ENCODE results near the gene PLCL2. TPM values are rescaled to one million over a fixed set of nuclear protein-coding genes. Genes with fewer than 3 reads are reported as not detected.
"Not testable (repeated sequence)": the region's sequence is repeated elsewhere in the genome, so short reads cannot be mapped to it uniquely, and the experiment has no call there.

PLCL2 gene
- total RNA-seq, 1 donor from 2014 or later, result 11.3 TPM

DNA sequence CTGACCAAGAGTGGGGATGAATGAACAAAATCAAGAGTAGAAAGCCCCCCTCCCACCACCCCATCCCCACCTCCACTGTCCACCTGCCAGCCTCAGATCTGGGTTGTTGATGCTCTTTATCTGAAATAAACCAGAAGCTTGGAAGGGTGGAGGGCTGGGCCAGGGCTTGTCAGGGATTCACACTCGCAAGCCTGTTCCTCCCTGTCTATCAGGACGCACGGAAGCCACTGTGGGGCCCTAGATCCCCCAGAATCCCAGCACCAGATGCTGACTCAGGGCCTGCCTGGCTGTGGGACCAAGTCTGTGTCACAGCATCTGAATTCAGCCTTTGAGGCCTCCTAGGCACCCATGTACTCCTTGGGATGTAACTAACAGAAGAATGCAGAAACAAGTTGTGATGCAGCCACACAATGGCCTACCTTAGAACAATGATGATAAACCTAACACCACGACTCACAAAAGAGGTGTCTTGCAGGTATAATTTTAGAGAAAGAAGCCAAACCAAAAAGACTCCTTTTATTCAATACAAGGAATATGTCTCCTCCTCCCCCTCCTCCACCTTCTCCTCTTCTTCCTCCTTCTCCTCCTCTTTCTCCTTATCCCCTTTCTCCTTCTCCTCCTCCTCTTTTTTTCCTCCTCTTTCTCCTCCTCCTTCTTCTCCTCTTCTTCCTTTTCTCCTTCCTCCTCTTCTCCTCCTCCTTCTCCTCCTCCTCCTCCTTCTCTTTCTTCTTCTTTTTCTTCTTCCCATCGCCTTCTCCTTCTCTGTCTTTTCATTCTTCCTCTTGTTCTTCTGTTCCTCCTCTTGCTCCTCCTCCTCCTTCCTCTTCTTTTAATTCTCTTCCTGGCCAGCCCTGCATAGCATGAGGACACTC, 234.7 kb downstream of the PLCL2 start:
- no peak overlapping the region for H3K27ac Mint-ChIP-seq
- no peak for DNase-seq (ENCODE audit: low spot score, unreplicated experiment)
- H3K4me1 Mint-ChIP-seq (ENCODE audit: low read depth), result no peaks in the 10 kb centered on the region
- H3K36me3 Mint-ChIP-seq (ENCODE audit: insufficient read depth), result no peaks in the 10 kb centered on the region
- peaks cover 3% of the 10 kb centered on the region for H3K9me3 Mint-ChIP-seq (ENCODE audit: low read depth)
- no peak overlapping the region for H3K4me3 Mint-ChIP-seq (ENCODE audit: low read depth)
- H3K27me3 Mint-ChIP-seq, result no peaks in the 10 kb centered on the region
- TF ChIP-seq, protein P1, sequence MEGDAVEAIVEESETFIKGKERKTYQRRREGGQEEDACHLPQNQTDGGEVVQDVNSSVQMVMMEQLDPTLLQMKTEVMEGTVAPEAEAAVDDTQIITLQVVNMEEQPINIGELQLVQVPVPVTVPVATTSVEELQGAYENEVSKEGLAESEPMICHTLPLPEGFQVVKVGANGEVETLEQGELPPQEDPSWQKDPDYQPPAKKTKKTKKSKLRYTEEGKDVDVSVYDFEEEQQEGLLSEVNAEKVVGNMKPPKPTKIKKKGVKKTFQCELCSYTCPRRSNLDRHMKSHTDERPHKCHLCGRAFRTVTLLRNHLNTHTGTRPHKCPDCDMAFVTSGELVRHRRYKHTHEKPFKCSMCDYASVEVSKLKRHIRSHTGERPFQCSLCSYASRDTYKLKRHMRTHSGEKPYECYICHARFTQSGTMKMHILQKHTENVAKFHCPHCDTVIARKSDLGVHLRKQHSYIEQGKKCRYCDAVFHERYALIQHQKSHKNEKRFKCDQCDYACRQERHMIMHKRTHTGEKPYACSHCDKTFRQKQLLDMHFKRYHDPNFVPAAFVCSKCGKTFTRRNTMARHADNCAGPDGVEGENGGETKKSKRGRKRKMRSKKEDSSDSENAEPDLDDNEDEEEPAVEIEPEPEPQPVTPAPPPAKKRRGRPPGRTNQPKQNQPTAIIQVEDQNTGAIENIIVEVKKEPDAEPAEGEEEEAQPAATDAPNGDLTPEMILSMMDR (IDR thresholded peaks at IDR 0.05; ENCODE audit: unreplicated experiment), result no peak

DNA sequence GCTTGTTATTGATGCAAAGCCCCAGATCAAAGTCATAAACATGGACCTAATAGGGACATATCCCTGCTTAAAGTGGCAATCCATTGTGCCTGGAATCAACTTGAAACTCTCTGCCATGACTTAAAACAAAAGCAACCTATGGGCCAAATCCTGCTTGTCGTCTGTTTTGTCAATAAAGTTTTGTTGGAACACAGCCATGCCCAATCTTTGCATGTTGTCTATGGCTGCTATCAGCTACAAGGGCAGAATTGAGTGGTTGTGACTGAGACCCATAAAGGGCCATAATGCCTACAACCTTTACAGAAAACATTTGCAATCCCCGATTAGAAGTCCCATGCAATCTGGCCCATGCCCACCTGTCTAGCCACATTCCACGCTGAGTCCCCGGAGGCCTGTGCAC, 235.4 kb downstream of the PLCL2 start:
- Mint-ChIP-seq H3K36me3 (ENCODE audit: insufficient read depth) (no peaks in the 10 kb centered on the region), H3K4me3 (ENCODE audit: low read depth) (no peak overlapping the region), H3K9me3 (ENCODE audit: low read depth) (peaks cover 3% of the 10 kb centered on the region), H3K27ac (no peak overlapping the region), H3K4me1 (ENCODE audit: low read depth) (no peaks in the 10 kb centered on the region), H3K27me3 (no peaks in the 10 kb centered on the region)
- TF ChIP-seq, protein P1 (IDR thresholded peaks at IDR 0.05; ENCODE audit: unreplicated experiment), result no peak
- DNase-seq (ENCODE audit: low spot score, unreplicated experiment), result no peak

DNA sequence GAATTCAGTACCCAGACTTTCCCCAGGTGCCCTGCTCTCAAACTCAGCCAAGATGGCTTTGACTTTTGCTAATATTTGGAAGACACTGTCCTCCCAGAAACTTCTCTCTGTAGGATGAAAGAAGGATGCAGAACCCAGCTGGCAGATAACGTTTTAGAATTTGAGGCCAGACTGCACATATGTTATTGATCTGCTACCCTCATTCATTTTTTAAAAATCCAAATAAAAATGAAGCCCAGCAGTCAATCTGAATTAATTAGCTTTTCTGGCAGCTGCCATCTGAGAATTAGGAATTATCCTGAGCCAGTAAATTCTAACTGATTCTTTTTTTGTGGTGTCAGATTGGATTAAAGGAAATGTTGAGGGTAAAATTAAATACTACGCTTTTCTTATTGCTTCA, 236.6 kb downstream of the PLCL2 start:
- Mint-ChIP-seq H3K4me3 (ENCODE audit: low read depth) (no peak overlapping the region), H3K4me1 (ENCODE audit: low read depth) (no peaks in the 10 kb centered on the region), H3K36me3 (ENCODE audit: insufficient read depth) (no peaks in the 10 kb centered on the region), H3K9me3 (ENCODE audit: low read depth) (peaks cover 3% of the 10 kb centered on the region), H3K27me3 (no peaks in the 10 kb centered on the region), H3K27ac (no peak overlapping the region)
- no peak for DNase-seq (ENCODE audit: low spot score, unreplicated experiment)
- TF ChIP-seq, protein P1 (IDR thresholded peaks at IDR 0.05; ENCODE audit: unreplicated experiment), result no peak

DNA sequence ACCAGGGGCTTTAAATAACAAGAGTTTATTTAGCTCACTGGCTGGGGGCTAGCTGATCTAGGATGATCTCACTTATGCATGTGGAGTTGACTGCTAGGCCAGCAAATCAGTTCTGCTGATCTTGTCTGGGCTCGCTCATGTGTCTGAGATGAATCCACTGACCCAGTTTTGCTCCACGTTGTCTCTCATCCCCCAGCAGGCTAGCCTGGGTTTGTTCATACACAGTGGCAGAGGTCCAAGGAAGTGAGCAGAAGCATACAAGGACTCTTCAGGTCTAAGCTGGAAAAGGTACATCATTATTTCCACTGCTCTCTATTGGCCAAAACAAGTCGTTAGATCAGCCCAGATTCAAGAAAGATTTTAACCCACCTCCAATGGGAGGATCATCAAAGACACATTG, 238.0 kb downstream of the PLCL2 start:
- no peak for DNase-seq (ENCODE audit: low spot score, unreplicated experiment)
- Mint-ChIP-seq H3K27ac (no peak overlapping the region), H3K36me3 (ENCODE audit: insufficient read depth) (no peaks in the 10 kb centered on the region), H3K4me1 (ENCODE audit: low read depth) (no peaks in the 10 kb centered on the region), H3K9me3 (ENCODE audit: low read depth) (peaks cover 3% of the 10 kb centered on the region), H3K27me3 (no peaks in the 10 kb centered on the region), H3K4me3 (ENCODE audit: low read depth) (no peak overlapping the region)
- TF ChIP-seq, protein P1 (IDR thresholded peaks at IDR 0.05; ENCODE audit: unreplicated experiment), result no peak

DNA sequence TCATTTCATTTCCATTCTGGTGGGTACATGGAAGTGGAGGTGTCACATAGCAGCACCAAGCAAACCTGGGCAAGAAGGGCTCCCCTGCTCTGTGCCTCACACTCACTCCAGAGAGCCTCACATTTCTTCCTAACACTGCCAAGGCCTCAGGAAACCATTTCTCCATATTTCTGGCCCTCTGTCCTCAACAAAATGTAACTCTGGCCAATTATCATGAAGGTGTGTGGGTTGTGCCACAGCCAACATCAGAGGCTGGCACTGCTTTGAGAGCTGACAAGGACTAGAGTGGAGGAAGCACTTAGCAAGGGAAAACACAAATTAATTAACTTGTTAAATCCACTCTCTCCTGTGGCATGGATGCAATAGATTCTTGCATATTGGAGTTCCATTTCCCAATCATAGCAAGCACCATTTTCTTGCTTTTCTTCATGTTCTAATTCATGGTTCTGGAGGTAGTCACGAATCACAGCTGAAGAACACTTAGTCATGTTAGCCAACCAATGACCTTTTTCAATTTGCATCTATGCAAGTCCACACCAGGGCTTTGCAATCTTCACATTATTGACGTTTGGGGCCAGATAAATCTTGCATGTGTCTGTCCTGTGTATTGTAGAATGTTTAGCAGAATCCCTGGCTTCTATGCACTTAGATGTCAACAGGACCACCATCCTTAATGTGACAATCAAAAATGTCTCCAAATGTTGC, 241.1 kb downstream of the PLCL2 start:
- TF ChIP-seq, protein P1 (IDR thresholded peaks at IDR 0.05; ENCODE audit: unreplicated experiment), result no peak
- Mint-ChIP-seq H3K4me3 (ENCODE audit: low read depth) (no peak overlapping the region), H3K4me1 (ENCODE audit: low read depth) (no peaks in the 10 kb centered on the region)

DNA sequence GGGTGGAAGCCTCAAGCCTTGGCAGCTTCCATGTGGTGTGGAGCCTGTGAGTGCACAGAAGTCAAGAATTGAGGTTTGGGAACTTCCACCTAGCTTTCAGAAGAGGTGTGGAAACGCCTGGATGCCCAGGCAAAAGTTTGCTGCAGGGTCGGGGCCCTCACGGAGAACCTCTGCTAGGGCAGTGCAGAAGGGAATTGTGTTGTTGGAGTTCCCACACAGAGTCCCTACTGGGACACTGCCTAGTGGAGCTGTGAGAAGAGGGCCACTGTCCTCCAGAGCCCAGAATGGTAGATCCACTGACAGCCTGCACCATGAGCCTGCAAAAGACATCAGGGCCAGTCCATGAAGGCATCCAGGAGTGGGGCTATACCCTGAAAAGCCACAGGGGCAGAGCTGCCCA, 243.9 kb downstream of the PLCL2 start:
- not testable (repeated sequence) for H3K36me3 Mint-ChIP-seq (ENCODE audit: insufficient read depth); H3K4me3 Mint-ChIP-seq (ENCODE audit: low read depth); H3K9me3 Mint-ChIP-seq (ENCODE audit: low read depth); H3K4me1 Mint-ChIP-seq (ENCODE audit: low read depth); H3K27ac Mint-ChIP-seq; DNase-seq (ENCODE audit: low spot score, unreplicated experiment); H3K27me3 Mint-ChIP-seq

More for the DNA sequence above, 241.1 kb downstream of the PLCL2 start:
- peaks cover 3% of the 10 kb centered on the region for H3K9me3 Mint-ChIP-seq (ENCODE audit: low read depth)
- no peak for DNase-seq (ENCODE audit: low spot score, unreplicated experiment)
- H3K27ac Mint-ChIP-seq, result no peak overlapping the region
- no peaks in the 10 kb centered on the region for H3K36me3 Mint-ChIP-seq (ENCODE audit: insufficient read depth)
- no peaks in the 10 kb centered on the region for H3K27me3 Mint-ChIP-seq
